HG02642 (cell line): ENCODE results near the gene NDUFAF8.

Experiments
- ATAC-seq: cut with Tn5 transposase; IDR thresholded peaks from one replicate; pipeline ENCODE4 v1.9.1; 2021; ENCODE audit warnings: mild to moderate bottlenecking; ENCODE audit not compliant: unreplicated experiment, poor library complexity

NDUFAF8 gene

GRCh38 chr17:81200201-81200600 lies 38.9 kb upstream of the NDUFAF8 start:
- ATAC-seq = no peak

GRCh38 chr17:81200695-81201580 lies 38.2 kb upstream of the NDUFAF8 start:
- ATAC-seq = no peak

- ATAC-seq = no peak
Measured at GRCh38 chr17:81202318-81202717, 36.8 kb upstream of the NDUFAF8 start.

- no peak for ATAC-seq
Measured at GRCh38 chr17:81203136-81203535, 36.0 kb upstream of the NDUFAF8 start.

GRCh38 chr17:81204578-81204977 lies 34.5 kb upstream of the NDUFAF8 start:
- no peak for ATAC-seq

GRCh38 chr17:81206166-81206565 lies 33.0 kb upstream of the NDUFAF8 start:
- ATAC-seq = no peak

- ATAC-seq = no peak
Measured at GRCh38 chr17:81206657-81207056, 32.5 kb upstream of the NDUFAF8 start.

- no peak for ATAC-seq
Measured at GRCh38 chr17:81207610-81208581, 31.2 kb upstream of the NDUFAF8 start.

- ATAC-seq = no peak
Measured at GRCh38 chr17:81208651-81209050, 30.5 kb upstream of the NDUFAF8 start.

- no peak for ATAC-seq
Measured at GRCh38 chr17:81209141-81209540, 30.0 kb upstream of the NDUFAF8 start.

GRCh38 chr17:81210466-81210865 lies 28.7 kb upstream of the NDUFAF8 start:
- ATAC-seq = no peak

- ATAC-seq = no peak
Measured at GRCh38 chr17:81210868-81211267, 28.2 kb upstream of the NDUFAF8 start.

GRCh38 chr17:81212365-81212764 lies 26.8 kb upstream of the NDUFAF8 start:
- no peak for ATAC-seq

GRCh38 chr17:81213978-81214377 lies 25.1 kb upstream of the NDUFAF8 start:
- no peak for ATAC-seq

GRCh38 chr17:81217491-81217890 lies 21.6 kb upstream of the NDUFAF8 start:
- no peak for ATAC-seq

GRCh38 chr17:81218459-81218858 lies 20.7 kb upstream of the NDUFAF8 start:
- no peak for ATAC-seq

- no peak for ATAC-seq
Measured at GRCh38 chr17:81218991-81219390, 20.1 kb upstream of the NDUFAF8 start.

- no peak for ATAC-seq
Measured at GRCh38 chr17:81219476-81220180, 19.5 kb upstream of the NDUFAF8 start.

- ATAC-seq = no peak
Measured at GRCh38 chr17:81221371-81221841, 17.7 kb upstream of the NDUFAF8 start.

GRCh38 chr17:81221842-81222619 lies 17.1 kb upstream of the NDUFAF8 start:
- ATAC-seq = no peak
